Mammary epithelial cell (primary cell): Measurements from ENCODE around the gene ZNF750.

Experiments used
- EZH2 ChIP-seq: IDR thresholded peaks from 2 replicates; pipeline ENCODE4 v1.6.1; 2012; ENCODE audit warnings: low read length, inconsistent platforms, borderline replicate concordance
- TF ChIP-seq, protein P1 (sequence below), 2 donors: IDR thresholded peaks in 1 of 2; conservative IDR thresholded peaks in 1 of 2; 2 replicates each; pipeline ENCODE4 v1.5.1; 2011 to 2012; ENCODE audit warnings: inconsistent platforms in 2 of 2, low read length in 2 of 2, mild to moderate bottlenecking in 2 of 2, control low read depth in 1 of 2, low read depth in 1 of 2; ENCODE audit not compliant: insufficient read depth in 1 of 2; ENCODE audit errors: extremely low read depth in 1 of 2

DNA sequence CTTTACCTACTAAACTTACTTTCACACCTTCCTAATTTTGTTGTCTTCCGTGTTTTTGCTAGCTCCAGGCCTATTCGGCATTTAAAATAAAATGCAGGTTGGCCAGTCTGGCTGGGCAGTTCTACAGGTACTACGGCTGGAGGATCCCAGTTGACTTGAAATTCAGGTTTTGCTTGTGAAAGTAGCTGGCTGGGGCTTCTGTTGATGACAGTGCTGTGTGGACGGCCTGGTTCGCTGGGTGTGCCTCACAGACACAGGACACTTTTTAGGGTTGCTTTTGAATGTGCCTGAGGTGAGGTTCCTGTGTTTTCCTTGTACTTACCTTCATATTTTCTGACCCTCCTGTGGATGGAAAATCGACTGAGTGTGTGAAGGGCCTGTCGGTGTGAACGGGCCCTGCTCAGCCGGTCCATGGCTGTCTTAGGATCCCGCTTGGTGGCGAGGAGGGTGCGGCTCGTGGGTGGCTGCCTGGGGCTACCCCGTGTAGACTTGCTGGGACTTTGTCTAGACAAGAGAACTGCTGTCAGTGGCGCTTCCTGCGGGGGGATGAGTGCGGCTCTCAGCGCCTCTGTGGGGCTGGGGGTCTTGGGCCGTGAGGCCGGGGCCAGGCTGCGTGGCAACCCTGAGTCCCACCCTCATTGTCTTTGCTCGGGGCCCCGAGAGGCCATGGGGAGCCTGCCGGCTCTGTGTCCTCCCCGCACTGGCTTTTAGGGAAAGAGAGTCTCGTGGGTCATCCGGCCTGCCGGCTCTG is 18.7 kb upstream of the ZNF750 start:
- TF ChIP-seq, protein P1, sequence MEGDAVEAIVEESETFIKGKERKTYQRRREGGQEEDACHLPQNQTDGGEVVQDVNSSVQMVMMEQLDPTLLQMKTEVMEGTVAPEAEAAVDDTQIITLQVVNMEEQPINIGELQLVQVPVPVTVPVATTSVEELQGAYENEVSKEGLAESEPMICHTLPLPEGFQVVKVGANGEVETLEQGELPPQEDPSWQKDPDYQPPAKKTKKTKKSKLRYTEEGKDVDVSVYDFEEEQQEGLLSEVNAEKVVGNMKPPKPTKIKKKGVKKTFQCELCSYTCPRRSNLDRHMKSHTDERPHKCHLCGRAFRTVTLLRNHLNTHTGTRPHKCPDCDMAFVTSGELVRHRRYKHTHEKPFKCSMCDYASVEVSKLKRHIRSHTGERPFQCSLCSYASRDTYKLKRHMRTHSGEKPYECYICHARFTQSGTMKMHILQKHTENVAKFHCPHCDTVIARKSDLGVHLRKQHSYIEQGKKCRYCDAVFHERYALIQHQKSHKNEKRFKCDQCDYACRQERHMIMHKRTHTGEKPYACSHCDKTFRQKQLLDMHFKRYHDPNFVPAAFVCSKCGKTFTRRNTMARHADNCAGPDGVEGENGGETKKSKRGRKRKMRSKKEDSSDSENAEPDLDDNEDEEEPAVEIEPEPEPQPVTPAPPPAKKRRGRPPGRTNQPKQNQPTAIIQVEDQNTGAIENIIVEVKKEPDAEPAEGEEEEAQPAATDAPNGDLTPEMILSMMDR (conservative IDR thresholded peaks at IDR 0.05 in 1 of 2, IDR thresholded peaks at IDR 0.05 in 1 of 2; ENCODE audit: extremely low read depth in 1 of 2, insufficient read depth in 1 of 2, low read depth in 1 of 2, low read length in 2 of 2), result no peak
- TF ChIP-seq EZH2, result no peak
